GM18861 (cell line): ENCODE results near the gene CFAP161.
"Not testable (repeated sequence)": the region's sequence is repeated elsewhere in the genome, so short reads cannot be mapped to it uniquely, and the experiment has no call there.

Experiments used
- ATAC-seq: cut with Tn5 transposase; IDR thresholded peaks from one replicate; pipeline ENCODE4 v1.9.1; 2021; ENCODE audit not compliant: unreplicated experiment

CFAP161 gene

DNA sequence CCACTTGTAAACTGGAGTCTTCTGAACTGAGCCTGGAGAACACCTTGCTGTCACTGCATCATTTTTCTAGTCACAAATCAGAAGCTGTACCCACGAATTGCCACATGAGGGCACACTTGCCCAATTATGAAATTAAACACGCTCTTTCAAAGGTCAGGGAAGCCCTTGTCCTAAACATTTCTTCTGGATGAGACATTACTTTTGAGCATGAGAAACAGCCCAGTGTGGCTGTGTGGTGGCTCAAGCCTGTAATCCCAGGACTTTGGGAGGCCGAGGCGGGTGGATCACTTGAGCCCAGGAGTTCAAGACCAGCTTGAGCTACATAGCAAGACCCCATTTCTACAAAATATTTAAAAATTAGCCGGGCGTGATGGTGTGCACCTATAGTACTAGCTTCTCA, 27.5 kb upstream of the CFAP161 start:
- no peak for ATAC-seq

DNA sequence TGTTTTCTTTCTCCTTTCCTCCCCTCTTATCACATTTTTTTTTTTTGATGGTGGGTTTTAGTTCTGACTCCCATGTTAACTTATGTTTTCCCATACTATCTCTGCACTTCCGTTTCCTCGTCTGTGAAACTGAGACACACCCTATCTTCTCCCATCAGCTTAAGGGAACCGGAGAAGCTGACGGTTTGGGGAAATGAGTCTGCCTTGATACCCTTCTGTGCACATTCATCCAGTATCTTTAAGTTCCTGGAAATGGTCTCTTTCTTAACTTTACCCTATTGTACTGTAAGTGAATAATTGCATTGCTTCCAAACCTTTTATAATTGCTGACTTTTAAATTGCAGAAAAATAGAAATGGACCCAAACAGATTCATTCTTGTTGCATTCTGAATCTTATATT, 26.2 kb upstream of the CFAP161 start:
- ATAC-seq: no peak

DNA sequence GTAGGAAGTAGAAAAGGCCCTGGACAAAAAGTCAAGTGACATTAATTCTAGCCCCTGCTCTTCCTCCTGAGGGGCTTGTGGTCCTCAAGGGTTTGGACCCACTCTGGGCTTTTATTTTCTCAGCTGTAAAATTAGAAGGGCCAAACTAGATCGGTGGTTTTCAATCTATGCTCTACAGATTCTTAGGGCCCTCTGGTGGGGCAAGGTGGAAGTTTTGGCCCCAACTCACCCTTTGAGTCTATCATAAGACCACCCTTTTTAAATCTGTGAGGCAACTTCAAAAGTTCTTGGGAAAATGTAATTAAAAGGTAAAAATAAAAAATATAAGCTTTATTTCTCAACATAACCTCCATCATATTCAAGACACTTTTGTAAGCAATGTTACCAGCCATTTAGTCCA, 25.6 kb upstream of the CFAP161 start:
- no peak for ATAC-seq

DNA sequence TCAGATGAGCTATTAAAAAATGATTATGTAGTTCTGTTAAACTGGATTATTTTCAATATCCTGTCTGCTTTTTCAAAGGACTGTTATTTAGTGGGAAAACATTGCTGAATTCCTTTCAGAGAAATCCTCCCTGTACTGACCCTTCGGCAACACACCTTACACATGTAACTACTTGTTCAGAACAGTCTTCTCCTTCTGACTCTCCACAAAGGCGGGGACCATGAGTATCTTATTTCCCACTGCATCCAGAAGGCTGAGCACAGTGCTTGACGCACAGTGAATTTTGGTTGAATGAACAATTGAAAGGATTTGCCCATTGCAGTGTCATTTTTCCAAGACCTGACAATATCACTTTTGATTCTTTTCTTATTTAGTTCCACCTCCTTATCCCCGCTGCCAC, 23.1 kb upstream of the CFAP161 start:
- no peak for ATAC-seq

DNA sequence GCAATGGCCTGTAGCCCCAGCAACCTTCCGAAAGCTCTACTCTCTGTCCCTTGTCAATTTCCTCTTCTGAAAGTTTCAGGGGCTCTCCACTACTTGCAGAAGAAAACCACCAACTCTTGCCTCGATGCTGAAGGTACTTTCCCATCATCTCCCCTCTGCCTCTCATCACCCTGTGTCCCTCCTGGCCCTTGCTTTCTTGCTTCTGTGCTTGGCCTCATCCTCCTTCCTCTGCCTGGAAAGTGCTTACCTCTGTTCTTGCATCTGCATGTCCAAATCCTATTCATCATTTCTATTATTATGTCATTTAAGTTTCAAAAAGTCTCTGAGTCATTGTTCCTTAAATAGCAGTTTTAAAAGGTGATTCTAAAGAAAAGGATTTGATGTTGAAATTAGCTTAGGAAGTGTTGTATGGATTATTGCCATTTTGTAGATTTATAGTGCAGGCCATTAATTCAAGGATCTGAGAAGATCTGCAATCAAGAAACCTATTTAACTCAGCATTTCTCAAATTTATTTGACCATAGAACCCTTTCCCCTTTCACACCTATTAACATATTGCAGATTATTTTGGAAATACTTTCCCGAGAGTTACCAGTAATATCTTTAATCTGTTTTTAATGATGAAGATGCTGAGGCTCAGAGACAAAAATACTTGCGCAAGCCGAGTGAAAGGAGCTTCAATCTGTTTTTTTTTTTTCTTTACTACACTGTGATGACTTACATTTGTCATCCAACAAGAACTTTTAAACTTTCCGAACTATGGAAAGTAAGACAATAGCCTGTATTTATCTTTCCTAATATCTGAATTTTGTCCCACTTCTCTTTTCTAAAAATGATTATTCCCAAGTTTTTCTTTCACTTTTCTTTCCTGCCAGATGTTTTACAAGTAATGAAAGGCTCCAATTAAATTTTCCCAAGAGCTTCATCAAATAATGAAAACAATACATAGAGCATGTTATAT, 22.3 kb upstream of the CFAP161 start:
- peak; percentile 91 for ATAC-seq

DNA sequence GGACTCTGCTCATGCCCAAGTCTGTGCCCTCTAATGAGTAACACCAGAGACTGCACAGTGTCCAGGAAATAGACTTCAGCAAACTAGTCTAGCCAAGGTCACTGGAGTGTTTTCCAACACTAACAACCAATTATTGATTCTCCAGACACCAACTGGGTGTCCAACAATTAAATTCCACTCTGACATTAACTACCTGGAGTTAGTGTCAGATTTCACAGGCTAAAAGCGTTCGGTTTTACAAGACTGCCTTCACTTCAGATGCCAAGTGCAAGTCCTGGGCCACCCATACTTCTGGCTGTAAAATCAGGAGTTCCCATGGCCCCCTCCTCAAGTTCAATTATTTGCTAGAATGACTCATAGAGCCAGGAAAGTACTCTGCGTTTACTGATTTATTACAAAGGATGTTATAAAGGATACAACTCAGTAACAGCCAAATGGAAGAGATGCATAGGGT, 20.8 kb upstream of the CFAP161 start:
- ATAC-seq: no peak

DNA sequence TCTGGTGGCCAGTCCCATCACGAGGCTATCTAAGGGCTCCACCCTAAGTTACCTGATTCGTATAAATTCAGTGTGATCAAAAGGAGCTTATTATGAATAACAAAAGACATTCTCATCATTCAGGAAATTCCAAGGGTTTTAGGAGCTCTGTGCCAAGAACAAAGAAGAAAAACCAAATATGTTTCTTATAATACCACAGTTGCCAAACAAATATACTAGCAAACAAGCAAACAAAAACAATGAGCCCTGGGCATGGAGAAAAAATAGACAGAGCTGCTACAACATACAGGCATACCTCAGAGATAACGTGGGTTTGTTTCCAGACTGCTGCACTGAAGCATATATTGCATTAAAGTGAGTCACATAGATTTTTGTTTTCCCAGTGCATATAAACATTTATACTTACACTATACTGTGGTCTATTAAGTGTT, 20.2 kb upstream of the CFAP161 start:
- no peak for ATAC-seq

DNA sequence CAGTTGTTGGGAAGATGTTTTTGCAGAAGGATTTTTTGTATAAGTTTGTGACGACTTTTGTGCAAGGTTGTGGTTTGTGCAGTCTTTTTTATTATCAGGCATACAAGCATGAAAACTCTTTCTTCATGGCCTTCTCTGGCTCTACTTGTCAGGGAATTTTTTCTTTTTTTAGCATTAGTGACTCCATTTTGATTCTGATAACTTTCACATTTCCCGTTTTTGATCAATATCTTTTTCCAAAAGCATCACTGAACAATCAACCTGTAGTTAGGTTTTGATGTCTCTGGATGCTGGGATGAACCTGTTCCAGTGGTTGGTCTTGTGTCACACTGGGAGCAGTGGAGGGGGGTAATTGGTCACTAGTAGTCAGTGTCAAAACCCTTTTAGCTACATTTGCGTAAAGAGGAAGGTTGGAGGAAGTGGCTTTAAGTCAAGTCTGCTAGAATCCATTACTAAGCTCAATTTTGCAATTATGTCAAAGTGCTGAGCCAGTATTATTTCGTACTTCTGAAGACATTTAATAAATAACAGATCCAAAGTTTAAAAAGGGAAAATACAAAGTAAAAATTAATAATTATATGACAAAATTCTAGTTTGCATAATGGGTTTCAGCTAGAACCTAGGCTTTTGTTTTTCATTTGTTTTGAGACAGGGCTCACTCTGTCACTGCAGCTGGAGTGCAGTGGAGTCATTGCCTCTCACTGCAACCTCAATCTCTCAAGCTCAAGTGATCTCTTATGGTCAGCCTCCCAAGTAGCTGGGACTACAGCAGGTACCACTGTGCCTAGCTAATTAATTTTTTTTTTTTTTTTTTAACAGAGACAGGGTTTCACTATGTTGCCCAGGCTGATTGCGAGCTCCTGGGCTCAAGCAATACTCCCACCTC, 18.8 kb upstream of the CFAP161 start:
- no peak for ATAC-seq

DNA sequence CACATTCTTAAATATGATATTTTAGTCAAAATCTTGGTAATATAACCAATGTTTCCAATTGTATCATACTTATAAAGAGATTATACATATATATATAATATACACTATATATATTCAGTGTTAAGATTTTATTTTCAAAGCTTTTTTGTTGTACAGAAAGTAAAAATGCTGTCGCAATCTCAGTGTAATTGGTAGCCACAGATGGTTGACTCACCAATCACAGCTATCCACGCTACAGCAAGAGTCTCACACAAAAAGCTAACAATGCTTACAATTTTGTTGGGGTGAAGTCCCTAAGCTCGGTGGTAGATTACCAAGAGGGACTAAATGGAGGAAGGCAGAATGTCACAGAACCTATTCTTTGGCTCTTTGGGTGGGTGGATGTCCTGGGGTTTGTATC, 16.9 kb upstream of the CFAP161 start:
- no peak for ATAC-seq

DNA sequence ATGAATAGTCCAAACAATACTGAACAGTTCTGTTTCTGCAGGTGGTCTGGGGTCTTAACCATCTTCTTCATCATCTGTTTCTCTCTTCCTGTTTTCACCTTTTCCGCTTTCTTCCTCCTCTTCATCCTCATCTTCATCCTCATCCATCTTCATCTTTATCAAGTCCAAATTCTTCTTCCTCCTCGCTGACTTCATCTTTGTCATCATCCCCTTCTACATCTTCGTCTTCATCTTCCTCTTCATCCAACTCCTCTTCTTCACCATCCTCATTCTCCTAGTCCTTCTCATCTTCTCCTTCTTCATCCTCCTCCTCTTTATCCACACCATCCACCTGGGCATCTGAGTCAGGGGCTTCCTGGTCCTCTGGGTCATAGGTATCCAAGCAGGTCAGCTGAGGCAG, 16.5 kb upstream of the CFAP161 start:
- ATAC-seq: no peak

DNA sequence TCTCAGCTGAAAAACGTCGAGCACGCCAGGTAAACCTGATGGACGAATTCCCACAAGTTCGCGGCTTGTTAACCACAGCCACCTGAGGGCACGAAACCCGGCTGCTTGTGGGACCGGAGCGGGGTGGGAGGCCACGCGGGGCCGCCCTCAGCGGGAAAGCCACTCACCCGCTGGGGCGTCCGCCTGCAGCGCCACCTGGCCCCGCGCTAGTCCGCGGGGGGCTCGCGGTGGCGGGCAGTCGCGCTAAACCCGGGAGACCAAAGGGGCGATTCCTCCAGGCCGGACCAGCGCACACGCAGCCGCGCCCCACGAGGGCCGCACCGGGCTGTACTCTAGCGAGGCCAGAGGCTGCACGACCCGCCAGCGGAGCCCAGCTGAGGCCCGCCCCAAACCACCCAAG, 15.7 kb upstream of the CFAP161 start:
- no peak for ATAC-seq

DNA sequence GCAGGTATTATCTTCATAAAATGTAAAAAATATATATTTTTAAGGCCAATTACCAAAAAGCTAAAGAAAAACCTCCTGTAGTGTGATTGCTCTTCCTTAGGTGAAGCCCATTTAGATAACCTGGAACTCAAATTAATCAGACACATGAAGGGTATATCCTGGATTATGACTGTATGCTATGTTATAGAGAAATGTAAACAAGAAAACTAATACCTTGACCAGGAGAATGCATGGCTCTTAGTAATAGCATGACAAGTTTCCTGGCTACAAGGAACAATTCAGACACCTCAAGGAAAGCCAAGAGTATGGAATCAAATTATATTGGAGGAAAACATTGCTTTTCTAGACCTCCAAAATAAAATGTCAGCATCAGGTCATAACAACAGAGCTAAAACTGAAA, 14.0 kb upstream of the CFAP161 start:
- ATAC-seq: no peak

DNA sequence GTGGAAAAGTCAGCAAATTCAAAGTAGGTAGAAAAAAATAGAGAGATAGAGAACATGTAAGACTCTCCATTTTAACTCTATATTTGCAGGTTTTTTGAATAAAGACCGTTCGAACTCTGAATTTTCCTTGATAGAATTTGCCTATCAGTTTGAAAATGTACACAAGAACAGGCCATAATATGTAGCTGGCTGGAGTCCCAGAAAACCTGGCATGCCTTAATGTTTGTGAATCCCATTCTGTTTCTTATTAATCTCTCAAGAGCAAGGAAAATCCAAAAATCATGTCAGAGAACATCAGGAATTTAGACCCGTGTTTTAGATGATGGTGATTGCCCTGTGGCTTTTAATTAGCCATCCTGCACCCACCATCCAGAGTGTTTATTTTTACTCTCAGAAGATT, 7.2 kb upstream of the CFAP161 start:
- no peak for ATAC-seq

DNA sequence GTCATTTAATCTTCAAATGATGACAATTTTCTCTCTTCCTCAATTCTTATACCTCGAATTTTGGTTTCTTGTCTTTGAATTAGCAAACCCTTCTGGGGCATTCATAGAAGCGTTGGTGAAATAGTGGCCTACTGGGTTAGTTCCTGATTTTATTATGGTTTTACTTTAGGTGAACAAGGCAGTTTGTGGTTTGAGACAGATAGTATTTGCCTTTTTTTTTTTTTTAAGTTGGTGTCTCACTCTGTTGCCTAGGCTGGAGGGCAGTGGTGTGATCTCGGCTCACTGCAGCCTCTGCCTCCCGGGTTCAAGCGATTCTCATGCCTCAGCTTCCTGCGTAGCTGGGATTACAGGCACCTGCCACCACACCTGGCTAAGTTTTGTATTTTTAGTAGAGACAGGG, 7.4 kb downstream of the CFAP161 start:
- ATAC-seq: not testable (repeated sequence)

DNA sequence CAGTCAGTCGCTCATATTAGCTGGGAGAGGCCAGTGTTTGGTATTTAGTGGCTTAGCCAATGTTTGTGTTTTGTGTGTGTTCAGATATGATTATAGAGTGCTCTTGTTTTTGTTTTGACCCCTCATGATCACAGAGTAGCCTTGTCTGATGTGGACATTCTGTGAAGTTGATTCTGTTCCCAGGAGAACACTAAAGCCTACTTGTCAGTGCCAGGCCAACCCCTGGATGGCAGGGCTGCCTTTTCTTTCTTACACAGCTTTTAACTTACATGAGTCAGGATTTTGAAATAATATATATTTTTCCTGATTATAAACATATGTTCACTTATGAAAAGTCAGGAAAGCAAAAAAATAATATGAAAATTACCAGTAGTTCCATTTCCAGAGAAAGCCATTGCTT, 11.9 kb downstream of the CFAP161 start:
- ATAC-seq: no peak

DNA sequence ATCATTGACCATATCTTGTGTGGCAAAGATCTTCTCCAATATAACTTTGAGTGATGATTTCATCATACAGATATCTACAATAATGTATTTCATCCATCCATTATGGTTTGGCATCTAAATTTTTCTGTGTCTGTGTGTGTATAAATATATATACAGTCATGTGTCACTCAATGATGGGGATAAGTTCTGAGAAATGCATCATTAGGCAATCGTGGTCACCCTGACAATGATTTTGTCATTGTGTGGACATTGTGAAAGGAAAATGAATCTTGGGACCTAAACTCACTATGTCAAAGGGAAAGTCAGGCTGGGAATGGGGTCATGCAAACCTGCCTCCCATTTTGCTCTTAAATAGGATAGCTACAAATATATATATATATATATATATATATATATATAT, 12.4 kb downstream of the CFAP161 start:
- no peak for ATAC-seq

DNA sequence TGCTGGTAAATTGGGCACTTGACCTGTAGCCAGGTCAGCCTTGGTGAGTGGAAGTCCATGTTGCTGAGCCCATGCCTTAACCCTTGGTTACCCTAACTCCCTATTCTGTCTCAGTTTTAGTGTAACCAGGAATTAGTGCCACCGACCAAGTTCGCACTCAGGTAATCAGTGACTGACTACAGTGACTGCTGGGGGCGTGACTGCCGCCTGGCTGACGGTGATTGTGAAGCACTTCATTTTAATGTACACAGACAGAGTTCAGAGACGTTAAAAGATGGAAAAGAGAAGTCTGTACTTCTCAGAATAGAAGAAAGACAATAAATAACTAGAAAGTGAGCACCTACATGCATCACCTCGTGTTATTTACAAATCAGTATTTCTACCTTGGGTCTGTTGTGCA, 17.3 kb downstream of the CFAP161 start:
- ATAC-seq: no peak

DNA sequence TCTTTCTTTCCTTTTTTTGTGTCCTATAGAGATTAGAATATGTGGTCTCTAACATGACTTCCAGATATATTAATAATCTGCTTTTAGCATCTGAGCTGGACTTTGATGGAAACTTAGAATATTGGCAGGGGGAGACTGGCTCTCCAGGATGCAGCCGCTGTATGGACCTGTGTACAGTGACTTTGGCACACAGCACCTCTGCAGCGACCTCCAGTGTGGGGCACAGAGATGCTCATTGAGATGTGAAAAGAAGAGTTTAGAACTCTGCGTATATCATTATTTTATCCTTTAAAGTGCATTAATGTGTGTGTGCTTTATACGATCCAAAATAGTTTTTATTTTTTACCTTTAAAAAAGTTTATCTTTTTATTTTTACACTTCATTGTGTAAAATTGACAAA, 18.3 kb downstream of the CFAP161 start:
- no peak for ATAC-seq

DNA sequence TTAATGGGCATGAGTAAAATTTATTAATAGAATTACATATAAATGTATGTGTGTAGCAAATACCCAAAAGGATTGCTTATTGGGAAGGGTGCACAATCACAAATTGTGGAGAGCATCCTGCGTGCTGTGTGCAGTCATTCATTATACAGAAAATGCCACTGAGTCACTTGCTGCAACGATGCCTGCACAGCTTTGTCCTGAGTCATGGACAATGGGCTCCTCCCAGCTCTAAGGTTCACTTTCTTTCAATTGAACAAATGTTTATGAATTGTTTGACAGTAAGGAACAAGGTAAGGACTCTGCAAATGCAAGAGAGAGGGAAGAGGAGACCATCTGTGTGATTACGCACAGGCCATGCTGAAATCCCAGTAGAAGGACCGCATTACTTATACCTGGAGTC, 18.7 kb downstream of the CFAP161 start:
- no peak for ATAC-seq

DNA sequence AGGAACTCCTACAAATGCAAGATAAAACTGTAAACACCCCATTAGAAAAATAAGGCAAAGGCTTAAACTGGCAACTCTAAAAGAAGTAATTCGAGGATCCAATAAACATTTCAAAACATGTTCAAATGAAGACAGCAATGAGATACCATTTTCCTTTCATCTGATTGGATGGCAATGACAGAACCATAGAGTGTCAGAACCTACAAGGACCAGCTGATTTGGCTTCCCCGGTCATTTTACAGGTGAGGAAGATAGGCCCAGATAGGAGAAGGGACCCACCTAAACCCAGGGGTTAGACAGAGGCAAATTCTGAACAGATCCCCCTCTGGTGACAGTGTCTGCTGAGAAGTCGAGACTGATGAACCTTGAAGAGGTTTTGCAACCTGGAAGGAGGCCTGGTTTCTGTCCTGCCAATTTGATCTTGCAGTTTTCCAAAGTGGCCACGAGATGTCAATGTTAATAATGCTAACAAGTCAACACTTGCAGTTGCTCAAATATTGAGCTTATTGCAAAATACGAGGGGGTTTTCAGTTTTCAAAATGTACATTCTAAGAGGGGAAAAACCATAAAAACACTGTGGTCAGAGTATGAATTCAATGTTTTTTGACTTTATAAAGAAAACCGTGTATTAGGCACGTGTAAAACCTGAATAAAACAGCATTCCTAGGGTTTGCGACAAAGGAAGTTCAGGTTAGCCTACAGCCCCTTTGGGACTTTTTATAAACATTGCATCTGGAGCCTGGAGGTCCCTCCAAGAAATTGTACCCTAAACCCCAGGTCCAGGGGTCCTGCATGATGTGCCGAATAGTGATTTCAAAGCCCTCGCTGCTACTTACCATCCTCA, 21.5 kb downstream of the CFAP161 start:
- peak; percentile 62 for ATAC-seq

DNA sequence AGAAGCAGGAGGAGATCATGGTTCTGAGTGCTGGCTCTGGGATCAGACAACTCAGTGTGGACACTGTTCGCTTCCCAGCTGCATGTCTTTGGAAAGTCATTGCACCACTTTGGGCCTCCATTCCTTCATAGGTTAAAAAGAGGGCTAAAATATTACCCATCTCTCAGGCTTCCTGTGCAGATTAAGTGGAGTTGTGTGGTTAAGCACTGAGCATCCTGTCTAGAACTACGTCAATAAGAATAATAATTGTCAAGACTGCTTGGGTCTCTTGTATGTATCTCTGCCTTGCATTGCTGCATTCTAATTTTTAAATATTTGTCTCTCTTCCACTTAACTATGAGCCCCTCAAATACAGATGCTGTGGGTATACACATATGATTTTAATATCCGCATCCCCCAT, 22.3 kb downstream of the CFAP161 start:
- no peak for ATAC-seq
